Liver (tissue), 3 donors: ENCODE data around the gene LRRFIP2.

Experiments
- EGR1 ChIP-seq, 2 donors: IDR thresholded peaks; 2 replicates each; pipeline ENCODE4 v1.6.1; 2016 to 2018; ENCODE audit warnings: antibody characterized with exemption in 2 of 2, low read depth in 2 of 2
- GABPA ChIP-seq, 2 donors: IDR thresholded peaks in 1 of 2; conservative IDR thresholded peaks in 1 of 2; 2 replicates each; pipeline ENCODE4 v1.6.1; 2016; ENCODE audit warnings: antibody characterized with exemption in 2 of 2, mild to moderate bottlenecking in 1 of 2, moderate library complexity in 1 of 2
- JUND ChIP-seq, 2 donors: IDR thresholded peaks; 2 replicates each; pipeline ENCODE4 v1.6.1; 2016; ENCODE audit warnings: antibody characterized with exemption in 2 of 2
- RAD21 ChIP-seq, 2 donors: IDR thresholded peaks; 2 replicates each; pipeline ENCODE4 v1.6.1; 2016; ENCODE audit warnings: antibody characterized with exemption in 2 of 2, mild to moderate bottlenecking in 2 of 2
- SP1 ChIP-seq: IDR thresholded peaks from 2 replicates; pipeline ENCODE4 v1.6.1; 2018; ENCODE audit warnings: antibody characterized with exemption, mild to moderate bottlenecking
- YY1 ChIP-seq: IDR thresholded peaks from 2 replicates; pipeline ENCODE4 v1.6.1; 2016; ENCODE audit warnings: antibody characterized with exemption, mild to moderate bottlenecking
- TF ChIP-seq, protein P1 (sequence below): IDR thresholded peaks from 2 replicates; pipeline ENCODE4 v1.6.1; 2016; ENCODE audit warnings: antibody characterized with exemption
- TF ChIP-seq, protein P2 (sequence below): fragments of 150-350 bp; IDR thresholded peaks from 2 replicates; pipeline ENCODE4 v1.5.1; 2017; ENCODE audit warnings: improper control_type of control experiment, low read depth, low read length; ENCODE audit not compliant: missing input control
- TF ChIP-seq, protein P3 (sequence below): IDR thresholded peaks from 2 replicates; pipeline ENCODE4 v1.6.1; 2016; ENCODE audit warnings: antibody characterized with exemption, mild to moderate bottlenecking
- donor health status: healthy.
- donor health status: healthy.

DNA sequence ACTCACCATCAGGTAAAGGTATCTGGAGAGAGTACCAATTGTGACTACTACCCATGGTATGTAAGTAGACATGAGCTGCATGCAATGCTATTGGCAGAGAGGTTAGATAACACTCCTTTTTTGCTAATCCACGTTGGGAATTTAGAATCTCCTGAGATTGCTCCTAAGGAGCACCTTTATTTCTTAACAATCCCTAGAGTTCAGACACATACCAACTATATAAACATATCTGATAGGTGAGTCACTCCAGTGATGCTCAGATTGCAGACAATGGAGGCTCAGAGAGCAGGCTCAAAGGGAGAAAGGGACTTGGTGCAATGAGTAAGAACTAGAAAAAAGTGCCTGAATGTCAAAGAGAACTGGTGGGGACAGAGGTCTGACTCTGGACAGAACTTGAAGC, 47.0 kb upstream of the LRRFIP2 start:
- TF ChIP-seq, protein P1, sequence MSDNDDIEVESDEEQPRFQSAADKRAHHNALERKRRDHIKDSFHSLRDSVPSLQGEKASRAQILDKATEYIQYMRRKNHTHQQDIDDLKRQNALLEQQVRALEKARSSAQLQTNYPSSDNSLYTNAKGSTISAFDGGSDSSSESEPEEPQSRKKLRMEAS = no peak
- TF ChIP-seq, protein P2, sequence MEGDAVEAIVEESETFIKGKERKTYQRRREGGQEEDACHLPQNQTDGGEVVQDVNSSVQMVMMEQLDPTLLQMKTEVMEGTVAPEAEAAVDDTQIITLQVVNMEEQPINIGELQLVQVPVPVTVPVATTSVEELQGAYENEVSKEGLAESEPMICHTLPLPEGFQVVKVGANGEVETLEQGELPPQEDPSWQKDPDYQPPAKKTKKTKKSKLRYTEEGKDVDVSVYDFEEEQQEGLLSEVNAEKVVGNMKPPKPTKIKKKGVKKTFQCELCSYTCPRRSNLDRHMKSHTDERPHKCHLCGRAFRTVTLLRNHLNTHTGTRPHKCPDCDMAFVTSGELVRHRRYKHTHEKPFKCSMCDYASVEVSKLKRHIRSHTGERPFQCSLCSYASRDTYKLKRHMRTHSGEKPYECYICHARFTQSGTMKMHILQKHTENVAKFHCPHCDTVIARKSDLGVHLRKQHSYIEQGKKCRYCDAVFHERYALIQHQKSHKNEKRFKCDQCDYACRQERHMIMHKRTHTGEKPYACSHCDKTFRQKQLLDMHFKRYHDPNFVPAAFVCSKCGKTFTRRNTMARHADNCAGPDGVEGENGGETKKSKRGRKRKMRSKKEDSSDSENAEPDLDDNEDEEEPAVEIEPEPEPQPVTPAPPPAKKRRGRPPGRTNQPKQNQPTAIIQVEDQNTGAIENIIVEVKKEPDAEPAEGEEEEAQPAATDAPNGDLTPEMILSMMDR = no peak
- TF ChIP-seq RAD21 (IDR thresholded peaks at IDR 0.05) (no peak), EGR1 (IDR thresholded peaks at IDR 0.05; ENCODE audit: low read depth in 2 of 2) (no peak), SP1 (no peak), YY1 (no peak), GABPA (IDR thresholded peaks at IDR 0.05 in 1 of 2, conservative IDR thresholded peaks at IDR 0.05 in 1 of 2) (no peak), JUND (IDR thresholded peaks at IDR 0.05) (no peak)
- TF ChIP-seq, protein P3, sequence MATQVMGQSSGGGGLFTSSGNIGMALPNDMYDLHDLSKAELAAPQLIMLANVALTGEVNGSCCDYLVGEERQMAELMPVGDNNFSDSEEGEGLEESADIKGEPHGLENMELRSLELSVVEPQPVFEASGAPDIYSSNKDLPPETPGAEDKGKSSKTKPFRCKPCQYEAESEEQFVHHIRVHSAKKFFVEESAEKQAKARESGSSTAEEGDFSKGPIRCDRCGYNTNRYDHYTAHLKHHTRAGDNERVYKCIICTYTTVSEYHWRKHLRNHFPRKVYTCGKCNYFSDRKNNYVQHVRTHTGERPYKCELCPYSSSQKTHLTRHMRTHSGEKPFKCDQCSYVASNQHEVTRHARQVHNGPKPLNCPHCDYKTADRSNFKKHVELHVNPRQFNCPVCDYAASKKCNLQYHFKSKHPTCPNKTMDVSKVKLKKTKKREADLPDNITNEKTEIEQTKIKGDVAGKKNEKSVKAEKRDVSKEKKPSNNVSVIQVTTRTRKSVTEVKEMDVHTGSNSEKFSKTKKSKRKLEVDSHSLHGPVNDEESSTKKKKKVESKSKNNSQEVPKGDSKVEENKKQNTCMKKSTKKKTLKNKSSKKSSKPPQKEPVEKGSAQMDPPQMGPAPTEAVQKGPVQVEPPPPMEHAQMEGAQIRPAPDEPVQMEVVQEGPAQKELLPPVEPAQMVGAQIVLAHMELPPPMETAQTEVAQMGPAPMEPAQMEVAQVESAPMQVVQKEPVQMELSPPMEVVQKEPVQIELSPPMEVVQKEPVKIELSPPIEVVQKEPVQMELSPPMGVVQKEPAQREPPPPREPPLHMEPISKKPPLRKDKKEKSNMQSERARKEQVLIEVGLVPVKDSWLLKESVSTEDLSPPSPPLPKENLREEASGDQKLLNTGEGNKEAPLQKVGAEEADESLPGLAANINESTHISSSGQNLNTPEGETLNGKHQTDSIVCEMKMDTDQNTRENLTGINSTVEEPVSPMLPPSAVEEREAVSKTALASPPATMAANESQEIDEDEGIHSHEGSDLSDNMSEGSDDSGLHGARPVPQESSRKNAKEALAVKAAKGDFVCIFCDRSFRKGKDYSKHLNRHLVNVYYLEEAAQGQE = no peak
